Suprapubic skin (tissue), 4 donors: Measurements from ENCODE around the gene COL28A1.

Experiments used
- POLR2A ChIP-seq, 2 donors: fragments of 450-650 bp; IDR thresholded peaks; one replicate each; pipeline ENCODE4 v1.6.1; 2017; ENCODE audit warnings: antibody characterized with exemption in 2 of 2, mild to moderate bottlenecking in 2 of 2, moderate library complexity in 2 of 2
- POLR2AphosphoS5 ChIP-seq, 3 donors: sonication (generic); formaldehyde crosslinking; IDR thresholded peaks; one replicate each; pipeline ENCODE4 v1.6.1; 2017; ENCODE audit warnings: antibody characterized with exemption in 3 of 3
- TF ChIP-seq, protein P1 (sequence below), 2 donors: fragments of 200-600 bp in 1 of 2; fragments of 450-650 bp in 1 of 2; sonication (generic) in 1 of 2; IDR thresholded peaks; one replicate each; pipeline ENCODE4 v1.5.1; 2016 to 2019; ENCODE audit warnings: antibody characterized with exemption in 2 of 2, mild to moderate bottlenecking in 1 of 2, moderate library complexity in 1 of 2

DNA sequence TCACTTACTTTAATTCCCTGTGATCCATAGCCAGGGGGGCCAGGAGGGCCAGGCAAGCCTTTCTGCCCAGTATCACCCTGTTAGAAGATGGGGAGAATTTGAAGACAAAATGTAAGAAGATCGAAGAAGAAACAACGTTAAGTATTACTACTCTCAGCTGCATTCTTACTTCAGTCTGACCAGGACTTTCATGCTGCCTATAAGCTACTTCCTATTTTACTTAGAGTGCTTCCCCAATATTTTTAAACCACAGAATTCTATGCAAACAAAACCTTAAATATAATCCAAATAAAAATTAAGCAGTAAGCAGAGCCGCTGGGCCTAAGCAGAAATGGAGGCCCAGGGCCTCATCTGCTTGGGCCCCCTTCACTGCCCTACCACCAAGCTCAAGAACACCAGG, 117.8 kb downstream of the COL28A1 start:
- TF ChIP-seq POLR2AphosphoS5 (IDR thresholded peaks at IDR 0.05) (no peak), POLR2A (IDR thresholded peaks at IDR 0.05) (no peak)
- TF ChIP-seq, protein P1, sequence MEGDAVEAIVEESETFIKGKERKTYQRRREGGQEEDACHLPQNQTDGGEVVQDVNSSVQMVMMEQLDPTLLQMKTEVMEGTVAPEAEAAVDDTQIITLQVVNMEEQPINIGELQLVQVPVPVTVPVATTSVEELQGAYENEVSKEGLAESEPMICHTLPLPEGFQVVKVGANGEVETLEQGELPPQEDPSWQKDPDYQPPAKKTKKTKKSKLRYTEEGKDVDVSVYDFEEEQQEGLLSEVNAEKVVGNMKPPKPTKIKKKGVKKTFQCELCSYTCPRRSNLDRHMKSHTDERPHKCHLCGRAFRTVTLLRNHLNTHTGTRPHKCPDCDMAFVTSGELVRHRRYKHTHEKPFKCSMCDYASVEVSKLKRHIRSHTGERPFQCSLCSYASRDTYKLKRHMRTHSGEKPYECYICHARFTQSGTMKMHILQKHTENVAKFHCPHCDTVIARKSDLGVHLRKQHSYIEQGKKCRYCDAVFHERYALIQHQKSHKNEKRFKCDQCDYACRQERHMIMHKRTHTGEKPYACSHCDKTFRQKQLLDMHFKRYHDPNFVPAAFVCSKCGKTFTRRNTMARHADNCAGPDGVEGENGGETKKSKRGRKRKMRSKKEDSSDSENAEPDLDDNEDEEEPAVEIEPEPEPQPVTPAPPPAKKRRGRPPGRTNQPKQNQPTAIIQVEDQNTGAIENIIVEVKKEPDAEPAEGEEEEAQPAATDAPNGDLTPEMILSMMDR (IDR thresholded peaks at IDR 0.05), result no peak
